Measurements from ENCODE around the gene MIEF2.

DNA sequence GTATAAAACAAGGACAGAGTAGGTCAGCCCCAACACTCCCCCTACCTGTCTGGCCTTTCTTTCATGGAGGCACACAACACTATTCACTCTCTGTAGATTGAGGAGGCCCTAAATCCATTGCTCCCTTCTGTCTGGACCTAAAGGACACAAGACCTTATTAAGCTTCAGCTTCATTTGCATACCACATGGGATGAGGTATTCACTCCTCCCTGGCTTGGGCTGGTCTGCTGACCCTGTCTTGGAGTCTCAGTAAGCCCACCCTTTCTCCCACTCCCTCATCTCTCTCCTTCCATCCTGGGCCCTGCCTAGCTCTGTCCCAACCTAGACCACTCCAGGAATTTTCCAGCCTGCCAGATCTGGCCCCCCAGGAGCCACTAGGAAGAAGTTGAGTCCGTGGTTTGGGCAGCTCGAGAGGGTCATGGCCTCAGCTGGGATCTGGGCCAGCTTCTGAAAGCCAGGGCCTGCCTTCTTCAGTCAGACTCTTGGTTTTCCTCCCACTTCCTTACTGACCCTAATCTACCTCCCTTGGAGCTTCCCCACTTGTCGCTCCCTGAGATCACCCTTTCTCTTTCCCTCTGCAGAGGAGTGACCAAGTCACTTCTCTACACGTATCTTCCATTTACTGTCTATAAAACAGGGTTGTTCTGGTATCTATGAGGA is 41.6 kb upstream of the MIEF2 start:
- TF ChIP-seq PAX5 (IDR thresholded peaks at IDR 0.05; ENCODE audit: insufficient read depth, low read length, severe bottlenecking) (no peak), POLR2A (IDR thresholded peaks at IDR 0.05; ENCODE audit: low read depth, low read length) (no peak)
